NCI-H748 (cell line): Measurements from ENCODE around the gene CENPS.
"Not testable (repeated sequence)": the region's sequence is repeated elsewhere in the genome, so short reads cannot be mapped to it uniquely, and the experiment has no call there.

ENCODE experiments used
- DNase-seq: peaks from one replicate; lab custom pipeline; 2025; ENCODE audit not compliant: unreplicated experiment; lab: John Stamatoyannopoulos, UW

The CENPS gene

GRCh38 chr1:10430216-10431069 lies at the start of gene CENPS:
CENPS (plus strand) TSS chr1:10430433; CDS start chr1:10430518, 85 bp downstream.
- peak; percentile 91 for DNase-seq

DNA sequence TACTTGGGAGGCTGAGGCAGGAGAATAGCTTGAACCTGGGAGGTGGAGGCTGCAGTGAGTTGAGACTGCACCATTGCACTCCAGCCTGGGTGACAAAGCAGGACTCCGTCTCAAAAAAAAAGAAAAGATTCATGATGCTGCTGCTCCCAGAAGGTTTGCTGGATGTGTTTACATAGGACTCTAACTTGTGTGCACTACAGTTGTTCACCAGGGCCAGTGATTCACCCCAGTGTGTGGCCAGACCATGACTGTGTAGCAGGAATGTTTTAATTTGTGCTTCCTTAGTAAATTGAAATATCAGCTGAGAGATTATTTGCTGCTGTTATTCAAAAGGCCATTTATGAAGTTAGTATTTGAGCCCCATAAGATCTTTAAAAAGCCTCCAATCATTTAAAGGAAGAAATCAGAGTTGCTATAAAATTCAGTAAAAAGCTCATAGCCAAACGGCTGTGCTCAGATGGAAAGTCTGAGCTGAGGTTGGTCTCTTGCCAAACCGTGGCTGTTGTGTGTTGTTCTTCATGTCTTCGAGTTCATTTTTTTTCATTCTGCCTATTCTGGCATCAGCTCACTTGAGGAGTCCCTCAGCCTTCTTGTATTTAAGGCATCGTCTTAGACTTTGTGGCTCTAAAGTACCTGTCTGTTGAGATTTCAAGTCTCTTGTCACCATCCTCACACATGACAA lies 49.5 kb upstream of the CENPS start:
- DNase-seq = no peak

DNA sequence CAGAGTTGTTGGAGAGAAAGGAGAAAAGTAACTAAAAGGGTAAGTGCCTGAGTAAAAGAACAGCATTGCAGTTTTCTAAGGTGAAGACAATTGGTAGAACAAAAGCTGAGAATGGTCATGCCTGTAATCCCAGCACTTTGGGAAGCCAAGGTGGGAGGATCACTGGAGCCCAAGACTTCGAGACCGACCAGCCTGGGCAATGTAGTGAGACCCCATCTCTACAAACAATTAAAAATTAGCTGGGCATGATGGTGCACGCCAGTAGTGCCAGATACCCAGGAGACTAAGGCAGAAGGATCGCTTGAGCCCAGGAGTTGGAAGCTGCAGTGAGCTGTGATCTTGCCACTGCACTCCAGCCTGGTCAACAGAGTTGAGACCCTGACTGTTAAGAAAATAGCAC lies 46.6 kb upstream of the CENPS start:
- no peak for DNase-seq

- no peak for DNase-seq
Observed at GRCh38 chr1:10384219-10384618, 46.0 kb upstream of the CENPS start.

DNA sequence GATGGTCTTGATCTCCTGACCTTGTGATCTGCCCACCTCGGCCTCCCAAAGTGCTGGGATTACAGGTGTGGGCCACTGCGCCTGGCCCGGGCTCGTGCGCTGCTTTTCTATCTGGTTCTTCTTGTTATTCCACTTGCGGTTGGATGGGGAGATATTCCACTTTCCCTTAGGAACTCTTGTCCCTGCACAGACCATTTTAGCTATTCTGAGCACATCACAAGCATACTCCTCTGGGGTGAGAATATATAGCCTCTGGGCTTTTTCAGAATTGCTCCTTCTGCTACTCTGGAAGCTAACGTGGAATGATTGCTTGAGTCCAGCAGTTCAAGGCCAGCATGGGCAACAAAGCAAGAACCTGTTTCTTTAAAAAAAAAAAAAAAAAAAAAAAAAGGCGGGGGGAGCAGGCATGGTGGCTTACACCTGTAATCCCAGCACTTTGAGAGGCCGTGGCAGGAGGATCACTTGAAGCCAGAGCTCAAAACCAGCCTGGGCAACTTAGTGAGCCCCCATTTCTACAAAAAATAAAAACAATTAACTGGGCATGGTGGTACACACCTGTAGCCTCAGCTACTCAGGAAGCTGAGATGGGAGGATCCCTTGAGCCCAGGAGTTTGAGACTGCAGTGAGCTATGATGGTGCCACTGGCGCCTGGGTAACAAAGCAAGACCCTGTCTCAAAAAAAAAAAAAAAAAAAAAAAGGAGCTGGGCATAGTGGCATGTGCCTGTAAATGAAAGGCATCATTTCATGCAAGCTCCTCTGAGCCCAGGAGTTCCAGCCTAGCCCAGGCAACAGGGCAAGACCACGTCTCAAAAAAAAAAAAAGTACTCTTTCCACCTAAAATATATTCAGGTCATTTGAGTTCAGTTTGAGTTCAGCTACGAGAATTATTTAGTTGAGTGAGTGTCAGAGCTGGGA lies 43.2 kb upstream of the CENPS start:
- no peak for DNase-seq

GRCh38 chr1:10387677-10388386 lies 42.4 kb upstream of the CENPS start:
- DNase-seq = no peak

DNA sequence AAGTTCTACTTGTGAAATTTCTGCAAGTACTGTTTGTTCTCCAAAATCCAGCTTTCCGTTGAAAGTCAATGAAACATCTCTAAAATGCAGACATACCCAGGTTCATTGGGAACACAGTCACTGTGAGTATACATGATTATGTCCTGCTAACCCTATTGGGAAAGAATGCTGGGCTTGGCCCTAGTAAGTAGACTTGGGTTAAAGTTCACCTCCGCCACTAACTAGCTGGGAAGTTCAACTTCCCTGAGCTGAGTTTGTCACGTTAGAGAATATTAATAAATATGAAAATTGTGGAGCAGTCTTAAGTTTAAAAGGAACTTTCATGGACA lies 41.9 kb upstream of the CENPS start:
- DNase-seq = no peak

- no peak for DNase-seq
Observed at GRCh38 chr1:10389271-10389973, 40.8 kb upstream of the CENPS start.

- DNase-seq = no peak
Observed at GRCh38 chr1:10396870-10397269, 33.4 kb upstream of the CENPS start.

- DNase-seq = no peak
Observed at GRCh38 chr1:10398278-10398733, 31.9 kb upstream of the CENPS start.

DNA sequence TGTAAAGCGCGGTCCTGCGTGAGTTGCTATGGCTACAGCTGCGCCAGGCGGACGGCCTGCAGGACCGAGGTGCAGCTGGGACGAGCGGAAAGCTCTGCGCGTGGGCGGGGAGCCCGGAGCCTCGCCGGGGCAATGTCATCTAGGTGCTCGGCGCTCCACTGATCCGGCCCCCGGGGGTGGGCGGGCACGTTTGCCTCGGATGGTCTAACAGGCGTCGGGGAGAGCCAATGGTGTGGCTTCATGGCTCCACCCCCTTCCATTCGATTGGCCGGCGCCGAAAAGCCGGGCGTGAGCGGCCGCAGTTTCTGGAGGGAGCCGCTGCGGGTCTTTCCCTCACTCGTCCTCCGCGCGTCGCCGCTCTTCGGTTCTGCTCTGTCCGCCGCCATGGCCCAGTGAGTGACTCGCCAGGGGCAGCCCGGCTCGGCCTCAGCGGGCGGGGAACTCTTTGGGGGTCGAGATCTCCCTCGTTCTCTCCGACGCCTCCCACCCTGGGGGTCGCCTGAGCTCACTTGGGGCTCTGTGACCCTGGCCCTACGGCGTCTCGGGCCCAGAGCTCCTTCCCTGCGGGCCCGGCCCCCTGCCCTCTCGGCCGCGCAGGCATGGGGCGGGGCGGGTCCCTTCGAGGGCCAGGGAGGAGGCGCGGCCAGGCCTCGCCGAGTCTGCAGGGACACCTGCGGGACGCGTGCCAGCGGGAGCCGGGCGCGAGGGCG lies 31.3 kb upstream of the CENPS start, which contains the start of gene PGD:
PGD (plus strand) TSS at position 331 of the 710 bp plus-strand sequence; CDS start at position 385, 54 bp downstream.
- DNase-seq = peak; percentile 97

DNA sequence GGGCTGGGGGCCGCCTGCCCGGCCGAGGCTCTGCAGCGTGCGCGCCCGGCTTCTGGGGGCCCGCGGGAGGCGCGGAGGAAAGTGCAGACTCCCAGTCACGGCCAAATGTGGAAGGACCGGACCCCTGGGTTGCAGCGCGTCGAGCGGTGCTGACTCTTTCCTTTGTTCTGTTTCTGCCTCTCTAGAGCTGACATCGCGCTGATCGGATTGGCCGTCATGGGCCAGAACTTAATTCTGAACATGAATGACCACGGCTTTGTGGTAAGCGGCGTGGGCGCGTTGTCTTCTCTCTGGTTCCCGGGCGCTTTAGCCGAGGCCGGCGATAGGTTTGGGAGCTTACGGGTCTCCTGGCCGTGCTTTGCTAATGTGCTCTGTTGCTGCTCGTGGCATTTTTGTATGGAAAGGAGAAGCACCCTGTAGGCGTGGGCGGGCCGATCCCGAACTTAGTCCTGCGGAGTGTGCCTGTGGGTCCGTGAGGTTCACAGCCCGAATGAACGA lies 30.7 kb upstream of the CENPS start:
- DNase-seq = no peak

- DNase-seq = no peak
Observed at GRCh38 chr1:10400013-10400412, 30.2 kb upstream of the CENPS start.

DNA sequence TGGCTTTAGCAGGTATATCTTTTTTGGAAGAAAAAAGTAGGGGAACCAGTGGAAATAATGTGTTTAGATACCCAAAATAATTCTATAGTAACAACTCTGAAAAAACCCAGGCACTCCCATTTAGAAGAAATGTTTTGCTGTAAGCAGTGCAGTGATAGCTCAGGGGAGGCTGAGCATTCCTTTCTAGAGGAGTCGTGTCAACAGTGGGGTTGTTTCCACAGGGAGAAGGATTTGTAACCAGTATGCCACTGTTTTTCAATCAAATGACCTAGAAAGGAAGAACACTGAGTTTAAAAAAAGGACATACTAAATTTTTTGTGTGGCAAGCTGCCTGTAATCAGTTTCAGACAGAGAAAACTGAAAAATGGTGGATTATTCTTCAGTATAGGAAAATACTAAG lies 29.0 kb upstream of the CENPS start:
- DNase-seq = no peak

DNA sequence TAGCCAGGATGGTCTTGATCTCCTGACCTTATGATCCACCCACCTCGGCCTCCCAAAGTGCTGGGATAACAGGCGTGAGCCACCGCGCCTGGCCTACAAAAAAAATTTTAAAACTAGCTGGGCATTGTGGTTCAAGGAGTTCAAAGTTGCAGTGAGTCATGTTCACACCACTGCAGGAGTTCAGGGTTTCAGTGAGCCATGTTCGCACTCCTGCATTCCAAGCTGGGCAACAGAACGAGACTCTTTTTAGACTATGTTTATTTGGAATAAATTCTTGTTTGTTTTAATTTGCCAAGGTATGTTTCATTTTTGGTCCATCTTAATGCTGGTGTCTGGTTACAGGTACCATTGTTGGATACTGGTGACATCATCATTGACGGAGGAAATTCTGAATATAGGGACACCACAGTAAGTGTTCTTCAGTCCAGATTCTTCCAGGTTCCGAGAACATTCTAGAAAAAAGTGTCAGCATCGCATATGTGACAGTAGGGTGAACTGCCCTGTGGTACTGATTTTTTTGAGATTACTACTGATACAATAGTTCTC lies 27.4 kb upstream of the CENPS start:
- DNase-seq = no peak

DNA sequence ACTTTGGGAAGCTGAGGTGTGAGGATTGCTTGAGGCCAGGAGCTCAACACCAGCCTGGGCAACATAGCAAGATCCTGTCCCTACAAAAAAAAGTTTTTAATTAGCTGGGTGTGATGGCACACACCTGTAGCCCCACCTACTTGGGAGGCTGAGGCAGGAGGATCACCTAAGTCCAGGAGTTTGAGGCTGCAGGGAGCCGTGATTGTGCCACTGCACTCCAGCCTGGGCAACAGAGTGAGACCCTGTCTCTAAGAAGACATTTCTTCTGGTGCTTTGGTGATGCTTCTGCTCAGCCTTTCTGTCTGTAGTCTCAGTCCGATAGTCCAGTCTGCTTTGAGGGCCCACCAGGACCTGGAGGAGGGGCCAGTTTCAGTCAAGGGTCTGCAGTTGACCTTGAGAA lies 23.0 kb upstream of the CENPS start:
- no peak for DNase-seq

GRCh38 chr1:10415211-10415930 lies 14.9 kb upstream of the CENPS start:
- DNase-seq = no peak

DNA sequence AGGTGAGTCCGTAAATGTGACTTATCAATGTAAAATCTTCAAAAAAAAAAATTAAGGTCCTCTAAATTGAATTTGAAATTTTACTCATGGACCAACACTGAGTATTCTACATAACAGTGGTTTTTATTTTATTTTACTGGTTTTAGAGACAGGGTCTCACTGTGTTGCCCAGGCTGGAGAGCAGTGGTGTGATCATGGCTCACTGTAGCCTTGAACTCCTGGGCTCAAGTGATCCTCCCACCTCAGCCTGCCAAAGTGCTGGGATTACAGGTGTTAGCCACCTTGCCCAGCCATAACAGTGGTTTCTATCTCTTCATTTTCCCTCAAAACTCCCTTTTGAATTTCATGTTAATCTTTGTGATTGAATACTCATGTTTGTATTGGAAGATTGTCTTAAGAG lies 14.3 kb upstream of the CENPS start:
- DNase-seq = not testable (repeated sequence)
